PC-9 (cell line): ENCODE data around the gene IFNA7.

Source experiments
- EZH2 ChIP-seq: fragments of 200-600 bp; sonication (generic); IDR thresholded peaks from 2 replicates; pipeline ENCODE4 v1.8.0; 2017; ENCODE audit warnings: antibody characterized with exemption, low read depth
- TF ChIP-seq, protein P1 (sequence below): fragments of 200-600 bp; sonication (generic); conservative IDR thresholded peaks from 2 replicates; pipeline ENCODE4 v1.6.1; 2017; ENCODE audit warnings: mixed run types, antibody characterized with exemption, mild to moderate bottlenecking, moderate library complexity

GRCh38 chr9:21210311-21210710 lies 8.3 kb upstream of the IFNA7 start:
- TF ChIP-seq, protein P1, sequence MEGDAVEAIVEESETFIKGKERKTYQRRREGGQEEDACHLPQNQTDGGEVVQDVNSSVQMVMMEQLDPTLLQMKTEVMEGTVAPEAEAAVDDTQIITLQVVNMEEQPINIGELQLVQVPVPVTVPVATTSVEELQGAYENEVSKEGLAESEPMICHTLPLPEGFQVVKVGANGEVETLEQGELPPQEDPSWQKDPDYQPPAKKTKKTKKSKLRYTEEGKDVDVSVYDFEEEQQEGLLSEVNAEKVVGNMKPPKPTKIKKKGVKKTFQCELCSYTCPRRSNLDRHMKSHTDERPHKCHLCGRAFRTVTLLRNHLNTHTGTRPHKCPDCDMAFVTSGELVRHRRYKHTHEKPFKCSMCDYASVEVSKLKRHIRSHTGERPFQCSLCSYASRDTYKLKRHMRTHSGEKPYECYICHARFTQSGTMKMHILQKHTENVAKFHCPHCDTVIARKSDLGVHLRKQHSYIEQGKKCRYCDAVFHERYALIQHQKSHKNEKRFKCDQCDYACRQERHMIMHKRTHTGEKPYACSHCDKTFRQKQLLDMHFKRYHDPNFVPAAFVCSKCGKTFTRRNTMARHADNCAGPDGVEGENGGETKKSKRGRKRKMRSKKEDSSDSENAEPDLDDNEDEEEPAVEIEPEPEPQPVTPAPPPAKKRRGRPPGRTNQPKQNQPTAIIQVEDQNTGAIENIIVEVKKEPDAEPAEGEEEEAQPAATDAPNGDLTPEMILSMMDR = no peak
- TF ChIP-seq EZH2 = no peak
